ENCODE measurements around the gene CEACAM21. TPM values are rescaled to one million over a fixed set of nuclear protein-coding genes. Genes with fewer than 3 reads are reported as not detected.

Gene CEACAM21
- total RNA-seq, 1 experiment from 2014 or later, result not detected

DNA sequence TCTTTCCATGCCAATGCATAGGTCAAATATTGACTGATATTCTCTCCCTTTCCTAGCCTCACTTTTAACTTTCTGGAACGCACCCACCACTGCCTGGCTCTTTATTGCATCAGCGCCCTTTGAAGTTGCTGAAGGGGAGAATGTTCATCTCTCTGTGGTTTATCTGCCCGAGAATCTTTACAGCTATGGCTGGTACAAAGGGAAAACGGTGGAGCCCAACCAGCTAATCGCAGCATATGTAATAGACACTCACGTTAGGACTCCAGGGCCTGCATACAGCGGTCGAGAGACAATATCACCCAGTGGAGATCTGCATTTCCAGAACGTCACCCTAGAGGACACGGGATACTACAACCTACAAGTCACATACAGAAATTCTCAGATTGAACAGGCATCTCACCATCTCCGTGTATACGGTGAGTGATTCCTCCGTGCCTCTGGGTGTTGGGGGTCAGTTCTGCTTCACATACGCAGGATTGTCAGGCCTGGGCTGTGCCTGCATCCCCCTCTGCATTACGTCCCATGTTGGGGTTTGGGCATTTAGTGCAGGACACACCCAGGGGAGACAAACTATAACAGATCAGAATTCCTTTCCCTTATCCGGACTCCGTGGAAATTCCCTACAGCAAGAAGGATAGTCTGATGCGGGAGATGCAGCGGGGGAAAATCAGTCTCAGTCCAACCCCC lies 1.3 kb downstream of the CEACAM21 start:
- Mint-ChIP-seq H3K9me3 (peaks cover 85 to 97% of the 10 kb centered on the region in 2 experiments), H3K4me3 (no peak overlapping the region), H3K27me3 (ENCODE audit: low read depth) (0 out of 2 replicates have a peak, but pooled peaks cover 2% of the 10 kb centered on the region), H3K4me1 (no peaks in the 10 kb centered on the region), H3K36me3 (ENCODE audit: insufficient read depth in 1 of 3, low read depth in 3 of 3) (peaks cover 0 to 36% (median 7%) of the 10 kb centered on the region in 3 experiments; a peak in 6 of 7 replicates), H3K27ac (no peak overlapping the region)
- no peak overlapping the region for H4K91ac ChIP-seq (ENCODE audit: insufficient read length, low read depth, low read length)
- no peaks in the 10 kb centered on the region for H3K23me2 ChIP-seq (ENCODE audit: insufficient read length, low read depth, low read length, poor library complexity, severe bottlenecking)
- H3K27me3 ChIP-seq (ENCODE audit: insufficient read depth, low read length), result no peaks in the 10 kb centered on the region
- no peaks in the 10 kb centered on the region for H3K79me2 ChIP-seq (ENCODE audit: insufficient read depth, low read length)
- H2BK15ac ChIP-seq (ENCODE audit: low read depth, low read length), result no peak overlapping the region
- no peak overlapping the region for H3K18ac ChIP-seq (ENCODE audit: insufficient read length, low read depth, low read length)
- H3K4me1 ChIP-seq (ENCODE audit: insufficient read depth, low read length), result no peaks in the 10 kb centered on the region
- no peak overlapping the region for H3K27ac ChIP-seq (ENCODE audit: insufficient read length, low read depth, low read length)
- no peak overlapping the region for H3K4ac ChIP-seq (ENCODE audit: low read depth, low read length)
- no peak overlapping the region for H2BK20ac ChIP-seq (ENCODE audit: low read depth, low read length, poor library complexity, severe bottlenecking)
- no peak for DNase-seq
- H3K23ac ChIP-seq (ENCODE audit: insufficient read length, low read depth, low read length), result no peak overlapping the region
- H3K4me2 ChIP-seq (ENCODE audit: insufficient read depth, insufficient read length, low read length), result no peak overlapping the region
- TF ChIP-seq, protein P1, sequence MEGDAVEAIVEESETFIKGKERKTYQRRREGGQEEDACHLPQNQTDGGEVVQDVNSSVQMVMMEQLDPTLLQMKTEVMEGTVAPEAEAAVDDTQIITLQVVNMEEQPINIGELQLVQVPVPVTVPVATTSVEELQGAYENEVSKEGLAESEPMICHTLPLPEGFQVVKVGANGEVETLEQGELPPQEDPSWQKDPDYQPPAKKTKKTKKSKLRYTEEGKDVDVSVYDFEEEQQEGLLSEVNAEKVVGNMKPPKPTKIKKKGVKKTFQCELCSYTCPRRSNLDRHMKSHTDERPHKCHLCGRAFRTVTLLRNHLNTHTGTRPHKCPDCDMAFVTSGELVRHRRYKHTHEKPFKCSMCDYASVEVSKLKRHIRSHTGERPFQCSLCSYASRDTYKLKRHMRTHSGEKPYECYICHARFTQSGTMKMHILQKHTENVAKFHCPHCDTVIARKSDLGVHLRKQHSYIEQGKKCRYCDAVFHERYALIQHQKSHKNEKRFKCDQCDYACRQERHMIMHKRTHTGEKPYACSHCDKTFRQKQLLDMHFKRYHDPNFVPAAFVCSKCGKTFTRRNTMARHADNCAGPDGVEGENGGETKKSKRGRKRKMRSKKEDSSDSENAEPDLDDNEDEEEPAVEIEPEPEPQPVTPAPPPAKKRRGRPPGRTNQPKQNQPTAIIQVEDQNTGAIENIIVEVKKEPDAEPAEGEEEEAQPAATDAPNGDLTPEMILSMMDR (conservative IDR thresholded peaks at IDR 0.05), result no peak
- H4K5ac ChIP-seq (ENCODE audit: insufficient read length, low read depth, low read length), result no peak overlapping the region
- no peak overlapping the region for H3T11ph ChIP-seq (ENCODE audit: low read length)
- no peak overlapping the region for H3K56ac ChIP-seq (ENCODE audit: insufficient read length, low read depth, low read length)
- H2AFZ ChIP-seq (ENCODE audit: low read length), result no peak overlapping the region
- H4K8ac ChIP-seq (replicated peaks; ENCODE audit: insufficient read length, low read depth, low read length), result no peak overlapping the region
- no CpG with 5 or more reads among the region's 19 CpGs for WGBS (ENCODE audit: extremely low coverage, insufficient read length, low lambda C conversion rate)
- no peak overlapping the region for H2AK5ac ChIP-seq (ENCODE audit: insufficient read length, low read length)
- H2BK120ac ChIP-seq (ENCODE audit: low read depth, low read length, poor library complexity, severe bottlenecking), result no peak overlapping the region
- H3K9ac ChIP-seq (ENCODE audit: extremely low read depth, insufficient read length, low read length), result no peak overlapping the region
- no peaks in the 10 kb centered on the region for H4K20me1 ChIP-seq (ENCODE audit: control insufficient read depth, insufficient read depth, insufficient read length)
- H3K79me1 ChIP-seq (ENCODE audit: insufficient read depth, low read depth, low read length, poor library complexity, severe bottlenecking), result no peaks in the 10 kb centered on the region
- no peak overlapping the region for H2BK12ac ChIP-seq (ENCODE audit: insufficient read length, low read depth, low read length)
- peaks cover 34% of the 10 kb centered on the region for H3K9me3 ChIP-seq (ENCODE audit: control insufficient read depth, low read depth, low read length)
- H3K14ac ChIP-seq (ENCODE audit: insufficient read depth, low read length), result no peak overlapping the region
- H2BK5ac ChIP-seq (ENCODE audit: insufficient read length, low read length), result no peak overlapping the region
